Cardiac fibroblast (primary cell): ENCODE measurements around the gene NTRK3.

Source experiments
- DNase-seq, 2 donors: peaks; one replicate each; pipeline versions ENCODE4 v3.0.0 to v3.0.0-alpha.2; 2010; ENCODE audit warnings: low read depth in 2 of 2
- H3K4me3 ChIP-seq, 2 donors: replicated peaks in 1 of 2; 1 replicate in 1 of 2; 2 replicates in 1 of 2; pipeline ENCODE4 v1.5.1; 2011; ENCODE audit warnings: low read depth in 2 of 2, low read length in 2 of 2, mild to moderate bottlenecking in 2 of 2, moderate library complexity in 1 of 2
- CTCF ChIP-seq: IDR thresholded peaks from one replicate; pipeline ENCODE4 v1.5.1; 2011; ENCODE audit warnings: low read depth, mild to moderate bottlenecking, low read length, inconsistent platforms

Gene NTRK3

GRCh38 chr15:88018869-88019641, 237.5 kb downstream of the NTRK3 start:
- DNase-seq, result peak; percentile 2 to 43
- TF ChIP-seq CTCF, result no peak
- H3K4me3 ChIP-seq, result no peak overlapping the region

GRCh38 chr15:88017753-88018152, 238.8 kb downstream of the NTRK3 start:
- H3K4me3 ChIP-seq, result no peak overlapping the region
- no peak for TF ChIP-seq CTCF
- no peak for DNase-seq

GRCh38 chr15:88016406-88016805, 240.1 kb downstream of the NTRK3 start:
- no peak for DNase-seq
- no peak for TF ChIP-seq CTCF
- H3K4me3 ChIP-seq, result no peak overlapping the region

- no peak overlapping the region for H3K4me3 ChIP-seq
- TF ChIP-seq CTCF, result no peak
- DNase-seq, result no peak
These were observed 241.2 kb downstream of the NTRK3 start for GRCh38 chr15:88015228-88015860.

- DNase-seq, result no peak
- TF ChIP-seq CTCF, result no peak
- no peak overlapping the region for H3K4me3 ChIP-seq
These were observed 241.9 kb downstream of the NTRK3 start for GRCh38 chr15:88014454-88015160.

GRCh38 chr15:88013111-88013510, 243.4 kb downstream of the NTRK3 start:
- no peak overlapping the region for H3K4me3 ChIP-seq
- no peak for TF ChIP-seq CTCF
- no peak for DNase-seq
